K562 (cell line): ENCODE data around the gene ADGRD1. TPM values are rescaled to one million over a fixed set of nuclear protein-coding genes. Genes with fewer than 3 reads are reported as not detected.

Source experiments
- ATAC-seq: fragments of 200-7000 bp; cut with Tn5 transposase; 3 replicates; pipeline ENCODE4 v1.9.1; 2020; ENCODE audit warnings: moderate library complexity
- BruUV-seq: library from RNA; stranded (reverse); fragments of 400-500 nt; replicated peaks from 2 replicates; lab custom pipeline; 2021; lab: Mats Ljungman, UMichigan
- CTCF ChIA-PET: fragments of 300-600 bp; formaldehyde crosslinking; extraction: SDS; loops from one replicate; lab custom pipeline; 2021; ENCODE audit warnings: low intra/inter-chr PET ratio; lab: Yijun Ruan, JAX
- POLR2A ChIA-PET: fragments of 300-600, 350-650 bp; sonication (Branson Sonifier 250); formaldehyde crosslinking; extraction: SDS; loops from one replicate; lab custom pipeline; 2021; ENCODE audit warnings: antibody characterized with exemption, inconsistent platforms; lab: Yijun Ruan, JAX
- DNase-seq, 4 experiments: peaks; one replicate each; pipeline versions ENCODE4 v3.0.0 to v3.0.0-alpha.2; 2011 to 2018; ENCODE audit warnings: low spot score in 3 of 4, mixed read lengths in 3 of 4; ENCODE audit errors: extremely low read depth in 1 of 4
- FAIRE-seq: peaks from 2 replicates; lab custom pipeline; 2011; peaks lifted over from hg19 to GRCh38; lab: Jason Lieb, UNC
- H2AFZ ChIP-seq: 2 replicates; pipeline ENCODE4 v1.6.0; 2011; ENCODE audit warnings: low read depth, low read length, control low read depth, inconsistent platforms
- H3K27ac ChIP-seq: fragments of 200-600 bp; 3 replicates; pipeline ENCODE4 v1.8.0; 2011; ENCODE audit warnings: low read depth, mild to moderate bottlenecking, control low read depth, inconsistent platforms, low read length, moderate library complexity, mixed read lengths; ENCODE audit errors: extremely low read depth
- H3K27me3 ChIP-seq, 2 experiments: fragments of 300-600 bp in 1 of 2; 2 replicates in 1 of 2; 3 replicates in 1 of 2; pipeline versions ENCODE4 v1.6.0 to v1.8.0; 2011; ENCODE audit warnings: inconsistent platforms in 2 of 2, low read length in 2 of 2, mild to moderate bottlenecking in 1 of 2, mixed read lengths in 1 of 2, moderate library complexity in 1 of 2; ENCODE audit not compliant: control insufficient read depth in 2 of 2, insufficient read depth in 2 of 2
- H3K36me3 ChIP-seq: fragments of 300-600 bp; 3 replicates; pipeline ENCODE4 v1.8.0; 2011; ENCODE audit warnings: mild to moderate bottlenecking, low read length, inconsistent platforms; ENCODE audit not compliant: control insufficient read depth, insufficient read depth
- H3K4me1 ChIP-seq, 2 experiments: fragments of 200-600 bp in 1 of 2; replicated peaks in 1 of 2; 2 replicates in 1 of 2; 3 replicates in 1 of 2; pipeline versions ENCODE4 v1.5.1 to v1.8.0; 2011; ENCODE audit warnings: inconsistent platforms in 2 of 2, low read length in 2 of 2, mild to moderate bottlenecking in 1 of 2, mixed read lengths in 1 of 2, moderate library complexity in 1 of 2; ENCODE audit not compliant: control insufficient read depth in 2 of 2, insufficient read depth in 2 of 2
- H3K4me2 ChIP-seq: 2 replicates; pipeline ENCODE4 v1.6.1; 2011; ENCODE audit warnings: low read length, control low read depth, inconsistent platforms, mixed read lengths; ENCODE audit not compliant: insufficient read depth
- H3K4me3 ChIP-seq: fragments of 200-600 bp; sonication (generic), shearing (Covaris generic); 2 replicates; pipeline ENCODE4 v1.5.1; 2016; ENCODE audit warnings: control low read depth, inconsistent platforms
- H3K79me2 ChIP-seq: fragments of 200-600 bp; 3 replicates; pipeline ENCODE4 v1.8.0; 2011; ENCODE audit warnings: low read length, inconsistent platforms; ENCODE audit not compliant: control insufficient read depth, insufficient read depth
- H3K9ac ChIP-seq, 2 experiments: 2 replicates each; pipeline versions ENCODE4 v1.6.0 to v1.6.1; 2011; ENCODE audit warnings: low read depth in 2 of 2, low read length in 2 of 2, control low read depth in 1 of 2, inconsistent platforms in 1 of 2, mild to moderate bottlenecking in 1 of 2, mixed read lengths in 1 of 2; ENCODE audit not compliant: insufficient read depth in 1 of 2
- H3K9me1 ChIP-seq: one replicate; pipeline ENCODE4 v1.6.0; 2011; ENCODE audit warnings: inconsistent platforms, mild to moderate bottlenecking, low read length, moderate library complexity; ENCODE audit not compliant: control insufficient read depth, insufficient read depth
- H3K9me3 ChIP-seq: replicated peaks from 2 replicates; pipeline ENCODE4 v1.5.1; 2011; ENCODE audit warnings: low read depth, low read length, inconsistent platforms; ENCODE audit not compliant: control insufficient read depth, insufficient read depth
- H4K20me1 ChIP-seq: replicated peaks from 2 replicates; pipeline ENCODE4 v1.6.1; 2011; ENCODE audit warnings: low read length, inconsistent platforms, mixed read lengths; ENCODE audit not compliant: control insufficient read depth, insufficient read depth
- FOXK2 ChIP-seq, 2 experiments: fragments of 450-650 bp; IDR thresholded peaks in 1 of 2; conservative IDR thresholded peaks in 1 of 2; 2 replicates each; pipeline ENCODE4 v1.6.1; 2016; ENCODE audit warnings: low read depth in 2 of 2, mild to moderate bottlenecking in 1 of 2
- NFIC ChIP-seq: fragments of 450-650 bp; IDR thresholded peaks from 2 replicates; pipeline ENCODE4 v1.6.1; 2017; ENCODE audit warnings: mild to moderate bottlenecking, inconsistent platforms
- NFIX ChIP-seq: fragments of 250-450 bp; sonication (Bioruptor Pico); IDR thresholded peaks from 2 replicates; pipeline ENCODE4 v1.4.0; 2020; ENCODE audit warnings: low read depth, mild to moderate bottlenecking, moderate library complexity
- ZBTB1 ChIP-seq: sonication (generic); formaldehyde crosslinking; IDR thresholded peaks from 2 replicates; pipeline ENCODE4 v1.8.1; 2023; ENCODE audit warnings: missing genetic modification reagents, low read depth, mild to moderate bottlenecking, borderline replicate concordance
- WGBS: fragments of 100-300 bp; shearing (Covaris generic); methylation state at CpG from one replicate; pipeline ENCODE4 v1.1.6; 2016; ENCODE audit warnings: low coverage, mixed read lengths; ENCODE audit not compliant: insufficient coverage; ENCODE audit errors: missing lambda C conversion rate; 5-methylcytosine and 5-hydroxymethylcytosine counted together
- in situ Hi-C: fragments of 300-500 bp; cut with MboI; formaldehyde crosslinking; loops from 4 replicates; pipeline ENCODE4 v1.15.0; 2018; ENCODE audit warnings: inconsistent platforms, mixed read lengths
- intact Hi-C: fragments of 100-400 bp; cut with micrococcal nuclease; formaldehyde crosslinking; loops from 2 replicates; pipeline ENCODE4 v1.14.2; 2022
- polyA plus RNA-seq, 8 experiments: library from polyadenylated mRNA; depleted of rRNA in 4 of 8; stranded (reverse) in 5 of 8; unstranded in 3 of 8; fragments of >200 nt; fragmentation: Nextera tagmentation in 2 of 8; fragmentation: Illumina TruSeq in 1 of 8; extraction: Ambion mirVana in 2 of 8; extraction: Trizol in 1 of 8; gene quantifications; 2 replicates each; pipeline versions ENCODE4 v1.2.1 to v1.2.3, GENCODE V29; 2011 to 2014; ENCODE audit warnings: inconsistent platforms in 1 of 8, missing spikeins in 1 of 8
- total RNA-seq, 7 experiments: library from RNA; depleted of rRNA in 6 of 7; stranded (reverse); fragments of >200 nt in 6 of 7; fragmentation: Illumina TruSeq in 2 of 7; extraction: Trizol in 2 of 7; gene quantifications; 2 replicates each; pipeline versions ENCODE4 v1.2.1 to v1.2.3, GENCODE V29; 2011 to 2021; ENCODE audit warnings: low replicate concordance in 1 of 7

The ADGRD1 gene
- total and polyA plus RNA-seq, 9 of the 15 experiments (the other 6 are each of a cell fraction or from before 2014, with no cell fraction given), result 1.7 to 11.7 (median 3.3) TPM

GRCh38 chr12:131097202-131098177, 143.8 kb downstream of the ADGRD1 start:
- no peaks in the 10 kb centered on the region for H3K79me2 ChIP-seq
- no peak overlapping the region for H3K4me2 ChIP-seq
- BruUV-seq, result no TSS peak
- FAIRE-seq (no peak), DNase-seq (no peak), ATAC-seq (no peak)
- 16% methylated on average over 27 of the region's 31 CpGs for WGBS
- peaks cover 9 to 58% of the 10 kb centered on the region in 2 experiments; a peak in 4 of 5 replicates for H3K27me3 ChIP-seq
- H4K20me1 ChIP-seq, result peaks cover 4% of the 10 kb centered on the region; the same call in 1 of the 2 replicates
- H3K9ac ChIP-seq, result no peak overlapping the region; a peak in 1 of 4 replicates
- H3K27ac ChIP-seq, result no peak overlapping the region
- H3K36me3 ChIP-seq, result no peaks in the 10 kb centered on the region
- no peak overlapping the region for H2AFZ ChIP-seq
- ChIA-PET POLR2A (interaction anchor here (0.7 kb wide), 1 partner anchor 201 kb away, joined by 3 read pairs; no protein-coding TSS in a partner anchor), CTCF (no interaction called here)
- peaks cover 0 to 10% of the 10 kb centered on the region in 2 experiments; a peak in 2 of 5 replicates for H3K4me1 ChIP-seq
- in situ Hi-C loops (no loop called here), intact Hi-C loops (no loop called here)
- no peaks in the 10 kb centered on the region for H3K9me1 ChIP-seq
- TF ChIP-seq ZBTB1 (CRISPR knock-in tag) (no peak), NFIC (peak; percentile 87), FOXK2 (conservative IDR thresholded peaks at IDR 0.05 in 1 of 2, IDR thresholded peaks at IDR 0.05 in 1 of 2; ENCODE audit: low read depth in 2 of 2) (no peak), NFIX (CRISPR knock-in tag) (peak; percentile 48; the same call in 1 of the 2 replicates)
- H3K9me3 ChIP-seq, result no peaks in the 10 kb centered on the region
- H3K4me3 ChIP-seq, result no peak overlapping the region
